H1 (cell line): ENCODE results near the gene HNRNPM. TPM values are rescaled to one million over a fixed set of nuclear protein-coding genes. Genes with fewer than 3 reads are reported as not detected.

Experiments
- CTCF ChIA-PET: fragments of 300-600 bp; sonication (Branson Sonifier 250); formaldehyde crosslinking; loops from one replicate; lab custom pipeline; 2021; ENCODE audit not compliant: partially characterized antibody; lab: Charles Lee
- POLR2A ChIA-PET: fragments of 300-600 bp; sonication (Branson Sonifier 250); formaldehyde crosslinking; loops from one replicate; lab custom pipeline; 2021; ENCODE audit warnings: inconsistent platforms; ENCODE audit not compliant: partially characterized antibody; lab: Charles Lee
- DNase-seq, 2 experiments: peaks; one replicate each; pipeline versions ENCODE4 v3.0.0 to v3.0.0-alpha.2; 2010 to 2022; ENCODE audit warnings: low spot score in 2 of 2, low read depth in 1 of 2, mixed read lengths in 1 of 2
- FAIRE-seq: peaks from 2 replicates; lab custom pipeline; 2011; peaks lifted over from hg19 to GRCh38; lab: Jason Lieb, UNC
- H2AFZ ChIP-seq: 2 replicates; pipeline ENCODE4 v1.8.1; 2012; ENCODE audit warnings: low read length, inconsistent platforms
- H2AK5ac ChIP-seq: 2 replicates; pipeline ENCODE4 v1.6.1; 2013; ENCODE audit warnings: low read depth, low read length
- H2BK120ac ChIP-seq: replicated peaks from 2 replicates; pipeline ENCODE3; 2013; ENCODE audit warnings: low read depth, low read length, inconsistent platforms
- H2BK12ac ChIP-seq: 2 replicates; pipeline ENCODE4 v1.6.1; 2013; ENCODE audit warnings: low read depth, low read length
- H2BK15ac ChIP-seq: 2 replicates; pipeline ENCODE4 v1.6.1; 2013; ENCODE audit warnings: low read length
- H2BK20ac ChIP-seq: 2 replicates; pipeline ENCODE4 v1.6.1; 2013; ENCODE audit warnings: low read length
- H2BK5ac ChIP-seq: 2 replicates; pipeline ENCODE4 v1.6.1; 2013; ENCODE audit warnings: low read depth, low read length
- H3K14ac ChIP-seq: 2 replicates; pipeline ENCODE4 v1.6.1; 2013; ENCODE audit warnings: inconsistent platforms; ENCODE audit not compliant: insufficient read length
- H3K18ac ChIP-seq: 2 replicates; pipeline ENCODE4 v1.6.1; 2013; ENCODE audit warnings: low read length; ENCODE audit errors: extremely low read depth
- H3K23ac ChIP-seq: 2 replicates; pipeline ENCODE4 v1.6.1; 2013; ENCODE audit warnings: inconsistent platforms; ENCODE audit not compliant: insufficient read length
- H3K23me2 ChIP-seq: 2 replicates; pipeline ENCODE4 v1.6.1; 2013; ENCODE audit warnings: low read depth, low read length
- H3K27ac ChIP-seq: 2 replicates; pipeline ENCODE4 v1.6.1; 2011; ENCODE audit warnings: low read depth, low read length, inconsistent platforms
- H3K27me3 ChIP-seq, 4 experiments: replicated peaks in 1 of 4; 1 replicate in 1 of 4; 2 replicates in 3 of 4; pipeline versions ENCODE4 v1.6.1 to v1.8.1; 2011 to 2013; ENCODE audit warnings: low read length in 3 of 4, mild to moderate bottlenecking in 3 of 4, inconsistent platforms in 2 of 4, mixed read lengths in 2 of 4, moderate library complexity in 1 of 4; ENCODE audit not compliant: control insufficient read depth in 3 of 4, insufficient read depth in 3 of 4; ENCODE audit errors: extremely low read depth in 1 of 4
- H3K36me3 ChIP-seq, 4 experiments: 2 replicates each; pipeline versions ENCODE4 v1.6.1 to v1.8.1; 2011 to 2013; ENCODE audit warnings: mild to moderate bottlenecking in 4 of 4, low read length in 3 of 4, moderate library complexity in 2 of 4, control low read depth in 1 of 4, inconsistent platforms in 1 of 4; ENCODE audit not compliant: insufficient read depth in 4 of 4, control insufficient read depth in 2 of 4
- H3K4ac ChIP-seq: replicated peaks from 2 replicates; pipeline ENCODE3; 2013; ENCODE audit warnings: low read length, low read depth, mixed read lengths, inconsistent platforms; ENCODE audit not compliant: insufficient read length
- H3K4me1 ChIP-seq, 4 experiments: replicated peaks in 1 of 4; 1 replicate in 1 of 4; 2 replicates in 3 of 4; pipeline versions ENCODE4 v1.6.1 to v1.8.1; 2011 to 2013; ENCODE audit warnings: low read length in 3 of 4, inconsistent platforms in 2 of 4, mixed read lengths in 1 of 4; ENCODE audit not compliant: insufficient read depth in 4 of 4, control insufficient read depth in 3 of 4
- H3K4me2 ChIP-seq, 2 experiments: 2 replicates each; pipeline versions ENCODE4 v1.6.1 to v1.8.1; 2011 to 2013; ENCODE audit warnings: low read depth in 2 of 2, low read length in 2 of 2, control low read depth in 1 of 2, inconsistent platforms in 1 of 2, mild to moderate bottlenecking in 1 of 2; ENCODE audit not compliant: insufficient read depth in 1 of 2
- H3K4me3 ChIP-seq, 4 experiments: fragments of 200-600, 300-600 bp in 1 of 4; sonication (generic), shearing (Covaris generic), sonication (Bioruptor Twin) in 1 of 4; 2 replicates each; pipeline versions ENCODE4 v1.5.1 to v1.8.1; 2011 to 2016; ENCODE audit warnings: low read length in 4 of 4, low read depth in 3 of 4, control low read depth in 2 of 4, inconsistent platforms in 2 of 4, mild to moderate bottlenecking in 2 of 4, mixed read lengths in 1 of 4, moderate library complexity in 1 of 4; ENCODE audit not compliant: insufficient read depth in 2 of 4; ENCODE audit errors: extremely low read depth in 1 of 4
- H3K56ac ChIP-seq: replicated peaks from 2 replicates; pipeline ENCODE3; 2013; ENCODE audit warnings: low read depth, mild to moderate bottlenecking, mixed read lengths, low read length, inconsistent platforms; ENCODE audit not compliant: insufficient read length
- H3K79me1 ChIP-seq: 2 replicates; pipeline ENCODE4 v1.6.1; 2013; ENCODE audit warnings: low read depth, low read length, control low read depth
- H3K79me2 ChIP-seq, 2 experiments: 2 replicates each; pipeline versions ENCODE4 v1.6.1 to v1.8.1; 2012 to 2013; ENCODE audit warnings: low read length in 2 of 2, mild to moderate bottlenecking in 2 of 2, inconsistent platforms in 1 of 2; ENCODE audit not compliant: insufficient read depth in 2 of 2, control insufficient read depth in 1 of 2
- H3K9ac ChIP-seq, 4 experiments: replicated peaks in 1 of 4; 1 replicate in 1 of 4; 2 replicates in 3 of 4; pipeline versions ENCODE4 v1.6.1 to v1.8.1; 2011 to 2013; ENCODE audit warnings: low read depth in 3 of 4, low read length in 3 of 4, control low read depth in 2 of 4, mild to moderate bottlenecking in 2 of 4, moderate library complexity in 2 of 4, inconsistent platforms in 1 of 4; ENCODE audit errors: extremely low read depth in 1 of 4
- H3K9me3 ChIP-seq, 2 experiments: 2 replicates each; pipeline versions ENCODE4 v1.6.1 to v1.8.1; 2012 to 2013; ENCODE audit warnings: mild to moderate bottlenecking in 2 of 2, moderate library complexity in 2 of 2, control low read depth in 1 of 2, inconsistent platforms in 1 of 2, low read depth in 1 of 2, low read length in 1 of 2, mixed read lengths in 1 of 2; ENCODE audit not compliant: insufficient read depth in 2 of 2
- H4K20me1 ChIP-seq, 2 experiments: replicated peaks in 1 of 2; 2 replicates each; pipeline versions ENCODE3 to v1.8.1; 2011 to 2013; ENCODE audit warnings: inconsistent platforms in 2 of 2, low read length in 2 of 2, mild to moderate bottlenecking in 1 of 2; ENCODE audit not compliant: insufficient read depth in 2 of 2, control insufficient read depth in 1 of 2
- H4K5ac ChIP-seq: 2 replicates; pipeline ENCODE4 v1.6.1; 2013; ENCODE audit warnings: low read length, low read depth, mixed read lengths, inconsistent platforms; ENCODE audit not compliant: insufficient read length
- H4K8ac ChIP-seq: 2 replicates; pipeline ENCODE4 v1.8.0; 2013; ENCODE audit warnings: mild to moderate bottlenecking, moderate library complexity, low read length, inconsistent platforms; ENCODE audit not compliant: insufficient read depth; ENCODE audit errors: extremely low read depth
- H4K91ac ChIP-seq: replicated peaks from 2 replicates; pipeline ENCODE3; 2013; ENCODE audit warnings: low read length, mixed read lengths, inconsistent platforms; ENCODE audit not compliant: insufficient read length
- KDM1A ChIP-seq: fragments of 200-600, 300-600 bp; sonication (generic); IDR thresholded peaks from 2 replicates; pipeline ENCODE4 v1.7.1; 2016; ENCODE audit warnings: mild to moderate bottlenecking, low read length, borderline replicate concordance
- TAF7 ChIP-seq: optimal IDR thresholded peaks from 2 replicates; pipeline ENCODE3; 2011; ENCODE audit warnings: low read depth, mild to moderate bottlenecking, inconsistent platforms, low read length, moderate library complexity, borderline replicate concordance
- WGBS, 2 experiments: shearing (Covaris generic) in 1 of 2; methylation state at CpG; one replicate each; pipeline versions ENCODE4 v1.1.6 to v1.1.7; 2013 to 2015; ENCODE audit warnings: low lambda C conversion rate in 2 of 2, mixed read lengths in 2 of 2, inconsistent platforms in 1 of 2, low coverage in 1 of 2, missing lambda C conversion rate in 1 of 2; ENCODE audit not compliant: insufficient replicate concordance in 2 of 2, insufficient coverage in 1 of 2, insufficient read length in 1 of 2; ENCODE audit errors: extremely low coverage in 1 of 2, missing lambda C conversion rate in 1 of 2; 5-methylcytosine and 5-hydroxymethylcytosine counted together
- polyA plus RNA-seq, 7 experiments: library from polyadenylated mRNA; depleted of rRNA in 3 of 7; stranded (reverse) in 5 of 7; unstranded in 2 of 7; fragments of >200 nt in 5 of 7; fragments of 200-250 nt in 2 of 7; gene quantifications; 1 replicate in 5 of 7; 2 replicates in 1 of 7; 4 replicates in 1 of 7; pipeline versions ENCODE4 v1.2.1 to v1.2.3, GENCODE V29; 2011 to 2013; ENCODE audit warnings: missing spikeins in 2 of 7, mixed read lengths in 2 of 7
- total RNA-seq: library from RNA; stranded (reverse); fragmentation: NEBNext Ultra II Directional; extraction: Animal tissue kit (Norgen Biotek cat#: 25700); gene quantifications from 2 replicates; pipeline ENCODE4 v1.2.1, GENCODE V29; 2021

The HNRNPM gene
- total and polyA plus RNA-seq, 2 of the 8 experiments (the other 6 are each of a cell fraction or from before 2014, with no cell fraction given): 375 to 474 TPM

GRCh38 chr19:8513036-8513686, 68.4 kb downstream of the HNRNPM start:
- Histone ChIP-seq H3K79me1 (0 out of 2 replicates have a peak, but pooled peaks cover 3% of the 10 kb centered on the region), H3K9me3 (no peaks in the 10 kb centered on the region), H3K79me2 (no peaks in the 10 kb centered on the region), H4K91ac (peak overlapping the region; percentile 17), H4K8ac (peak overlapping the region; percentile 42; the same call in 1 of the 2 replicates), H3K56ac (peak overlapping the region; percentile 56), H3K18ac (peak overlapping the region; percentile 75; the same call in 1 of the 2 replicates), H3K14ac (no peak overlapping the region), H3K27ac (peak overlapping the region; percentile 31; the same call in 1 of the 2 replicates), H3K36me3 (peaks cover 0 to 9% (median 0%) of the 10 kb centered on the region in 4 experiments; a peak in 2 of 8 replicates), H3K27me3 (no peaks in the 10 kb centered on the region), H2AK5ac (no peak overlapping the region), H2BK120ac (no peak overlapping the region), H2BK12ac (peak overlapping the region; percentile 88; the same call in 1 of the 2 replicates), H3K9ac (peak overlapping the region in 3 of 4 experiments; percentile 45 to 96 (median 95); a peak in 4 of 7 replicates), H2BK15ac (no peak overlapping the region), H4K5ac (peak overlapping the region; percentile 5), H3K4me2 (peak overlapping the region; percentile 43 to 69), H2AFZ (no peak overlapping the region), H3K4me3 (peak overlapping the region; percentile 31 to 86 (median 76); a peak in 6 of 8 replicates), H2BK20ac (no peak overlapping the region), H2BK5ac (peak overlapping the region; percentile 91; the same call in 1 of the 2 replicates), H3K23me2 (peaks cover 4% of the 10 kb centered on the region; the same call in 1 of the 2 replicates), H4K20me1 (no peaks in the 10 kb centered on the region), H3K23ac (no peak overlapping the region), H3K4ac (peak overlapping the region; percentile 96), H3K4me1 (peaks cover 0 to 14% (median 8%) of the 10 kb centered on the region in 4 experiments; a peak in 6 of 7 replicates)
- CTCF ChIA-PET: interaction anchor here (0.6 to 1.8 kb wide), 14 partner anchors 9 to 181 kb away, joined by 3 to 15 read pairs (median 3); no protein-coding TSS in a partner anchor
- POLR2A ChIA-PET: interaction anchor here (0.6 to 4.5 kb wide), 19 partner anchors 9 to 179 kb away, joined by 3 to 73 read pairs (median 4); partner anchors contain the start of gene KANK3
- WGBS, 2 experiments: 68% methylated on average over 18 of the region's 19 CpGs; no CpG with 5 or more reads in 1 of the 2 experiments
- FAIRE-seq: no peak
- TF ChIP-seq KDM1A: peak; percentile 61; the same call in 1 of the 2 replicates
- no peak for TF ChIP-seq TAF7
- no peak for DNase-seq
